Activated T-cell treated with anti-CD3 and anti-CD28 coated beads, Interleukin-2, amount 50 U/mL, for 72 hours (primary cell): ENCODE results near the gene CDX4. TPM values are rescaled to one million over a fixed set of nuclear protein-coding genes. Genes with fewer than 3 reads are reported as not detected.

Experiments used
- ATAC-seq, 2 donors: fragments of 150-1000 bp; cut with Tn5 transposase; replicated peaks in 1 of 2; 2 replicates each; pipeline ENCODE4 v1.10.0; 2021; ENCODE audit warnings: moderate library complexity in 2 of 2, mild to moderate bottlenecking in 1 of 2
- DNase-seq, 2 donors: peaks; one replicate each; pipeline ENCODE4 v3.0.0; 2021 to 2022; ENCODE audit warnings: mixed read lengths in 1 of 2
- H3K27ac Mint-ChIP-seq: one replicate; pipeline ENCODE4 v1.8.0; 2022; ENCODE audit warnings: mild to moderate bottlenecking, moderate library complexity, mixed read lengths
- H3K27me3 Mint-ChIP-seq: one replicate; pipeline ENCODE4 v1.8.0; 2022; ENCODE audit warnings: low read depth, mixed read lengths
- H3K36me3 Mint-ChIP-seq, 2 donors: one replicate each; pipeline ENCODE4 v1.8.0; 2022; ENCODE audit warnings: mixed read lengths in 2 of 2, mild to moderate bottlenecking in 1 of 2; ENCODE audit not compliant: insufficient read depth in 2 of 2
- H3K4me1 Mint-ChIP-seq: one replicate; pipeline ENCODE4 v1.8.0; 2022; ENCODE audit warnings: low read depth, mixed read lengths
- H3K4me3 Mint-ChIP-seq, 2 donors: one replicate each; pipeline ENCODE4 v1.8.0; 2022; ENCODE audit warnings: mild to moderate bottlenecking in 2 of 2, mixed read lengths in 2 of 2, moderate library complexity in 2 of 2
- H3K9me3 Mint-ChIP-seq, 2 donors: one replicate each; pipeline ENCODE4 v1.8.0; 2022; ENCODE audit warnings: mixed read lengths in 2 of 2
- total RNA-seq, 2 donors: library from RNA; stranded (reverse); gene quantifications; one replicate each; pipeline ENCODE4 v1.2.3, GENCODE V29; 2022

Gene CDX4, protein sequence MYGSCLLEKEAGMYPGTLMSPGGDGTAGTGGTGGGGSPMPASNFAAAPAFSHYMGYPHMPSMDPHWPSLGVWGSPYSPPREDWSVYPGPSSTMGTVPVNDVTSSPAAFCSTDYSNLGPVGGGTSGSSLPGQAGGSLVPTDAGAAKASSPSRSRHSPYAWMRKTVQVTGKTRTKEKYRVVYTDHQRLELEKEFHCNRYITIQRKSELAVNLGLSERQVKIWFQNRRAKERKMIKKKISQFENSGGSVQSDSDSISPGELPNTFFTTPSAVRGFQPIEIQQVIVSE
- not detected for total RNA-seq

DNA sequence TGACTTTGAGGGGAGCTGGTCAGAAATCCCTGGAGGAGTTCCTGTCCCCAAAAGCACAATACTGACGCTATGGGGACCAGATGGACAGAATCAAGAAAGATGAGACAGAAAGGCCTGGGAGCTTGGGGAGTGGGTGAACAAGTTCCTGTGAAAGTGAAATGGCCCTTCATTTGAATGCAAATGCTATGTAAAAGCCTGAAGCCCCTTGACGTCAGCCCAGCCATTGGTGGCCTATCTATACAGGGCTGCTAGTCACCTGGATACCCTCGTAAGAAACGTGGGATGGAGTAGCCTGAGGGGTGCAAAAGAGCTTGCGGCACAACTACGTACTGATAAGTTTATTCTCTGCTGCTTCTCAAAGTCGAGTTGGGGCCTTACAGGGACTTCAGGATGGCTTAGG, at the start of gene CDX4:
Gene CDX4 (plus strand): TSS at position 223 of the 400 bp plus-strand sequence. CDS start 201 bp downstream, outside the sequence.
- no peak for DNase-seq
- H3K27me3 Mint-ChIP-seq, result peaks cover 86% of the 10 kb centered on the region

DNA sequence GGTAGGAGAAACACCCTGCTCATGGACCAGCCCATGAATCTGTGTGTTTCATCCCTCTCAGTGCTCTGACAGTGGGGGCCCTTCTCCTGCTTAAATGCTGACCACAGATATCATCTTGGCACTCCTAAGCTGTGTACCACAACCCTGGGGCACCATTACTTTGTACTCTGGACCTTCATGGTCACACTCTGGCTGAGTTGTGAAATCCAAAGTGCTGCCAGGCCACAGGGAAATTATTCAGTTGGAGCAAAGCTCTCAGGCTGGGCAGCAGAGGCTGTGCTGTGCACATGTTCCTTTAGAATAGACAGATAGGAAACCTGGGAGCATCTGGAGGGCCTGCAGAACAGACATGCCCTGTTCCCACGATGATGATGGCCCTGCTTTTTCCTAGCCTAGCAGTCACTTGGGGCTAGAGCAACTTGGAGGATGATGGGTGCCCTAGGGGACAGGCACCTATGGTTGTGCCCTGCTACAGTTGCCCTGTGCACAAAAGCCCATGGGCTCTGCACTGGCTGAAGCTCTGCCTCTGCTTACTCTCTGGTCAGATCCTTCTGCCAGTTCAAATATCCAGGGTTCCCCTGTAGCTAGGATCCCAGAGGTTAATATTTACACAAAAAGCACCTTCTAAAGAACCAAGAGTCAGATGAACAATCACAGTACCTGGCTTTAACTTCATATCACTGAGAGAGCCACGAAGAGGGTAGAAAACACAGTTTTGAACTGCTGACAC, 48.5 kb upstream of the CDX4 start:
- H3K4me3 Mint-ChIP-seq, result no peak overlapping the region
- H3K4me1 Mint-ChIP-seq, result no peaks in the 10 kb centered on the region
- H3K27me3 Mint-ChIP-seq, result peaks cover 34% of the 10 kb centered on the region
- no peak overlapping the region for H3K27ac Mint-ChIP-seq
- ATAC-seq (no peak), DNase-seq (no peak)
- peaks cover 0 to under 1% of the 10 kb centered on the region in 2 donors for H3K9me3 Mint-ChIP-seq
- no peaks in the 10 kb centered on the region for H3K36me3 Mint-ChIP-seq

More for the DNA sequence above, at the start of gene CDX4:
- Mint-ChIP-seq H3K36me3 (no peaks in the 10 kb centered on the region), H3K4me3 (no peak within 1 kb of the TSS), H3K27ac (no peak within 1 kb of the TSS), H3K4me1 (no peaks in the 10 kb centered on the region), H3K9me3 (no peaks in the 10 kb centered on the region)
- no peak for ATAC-seq

DNA sequence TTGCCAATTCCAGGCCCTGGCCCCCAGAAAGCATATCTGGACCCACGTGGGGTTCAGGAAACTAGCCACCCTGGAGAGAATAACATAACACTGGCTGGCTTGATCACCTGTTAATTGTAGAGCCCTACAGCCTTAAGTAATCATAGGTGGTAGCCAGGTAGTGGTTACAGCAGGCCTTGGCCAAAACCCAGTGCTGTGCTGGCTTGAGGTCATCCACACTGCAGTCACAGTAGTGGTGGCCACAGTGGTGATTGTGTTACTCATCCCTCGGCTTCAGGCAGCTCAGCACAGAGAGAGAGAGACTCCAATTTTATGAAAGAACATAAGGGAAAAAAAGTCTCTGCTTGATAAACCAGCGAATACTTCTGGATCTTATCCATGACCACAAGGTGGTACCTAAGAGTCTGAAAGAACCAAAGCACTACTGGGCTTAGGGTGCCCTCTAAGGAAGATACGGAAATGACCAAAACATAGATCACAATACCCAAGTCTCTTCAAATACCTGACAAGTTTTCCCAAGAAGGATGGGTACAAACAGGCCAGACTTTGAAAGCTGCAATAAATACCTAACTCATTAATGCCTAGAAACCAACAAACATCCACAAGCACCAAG, 46.6 kb upstream of the CDX4 start:
- ATAC-seq (no peak), DNase-seq (no peak)
- Mint-ChIP-seq H3K27ac (no peak overlapping the region), H3K4me1 (no peaks in the 10 kb centered on the region), H3K36me3 (no peaks in the 10 kb centered on the region), H3K4me3 (no peak overlapping the region), H3K9me3 (peaks cover 0 to 2% of the 10 kb centered on the region in 2 donors), H3K27me3 (peaks cover 38% of the 10 kb centered on the region)

DNA sequence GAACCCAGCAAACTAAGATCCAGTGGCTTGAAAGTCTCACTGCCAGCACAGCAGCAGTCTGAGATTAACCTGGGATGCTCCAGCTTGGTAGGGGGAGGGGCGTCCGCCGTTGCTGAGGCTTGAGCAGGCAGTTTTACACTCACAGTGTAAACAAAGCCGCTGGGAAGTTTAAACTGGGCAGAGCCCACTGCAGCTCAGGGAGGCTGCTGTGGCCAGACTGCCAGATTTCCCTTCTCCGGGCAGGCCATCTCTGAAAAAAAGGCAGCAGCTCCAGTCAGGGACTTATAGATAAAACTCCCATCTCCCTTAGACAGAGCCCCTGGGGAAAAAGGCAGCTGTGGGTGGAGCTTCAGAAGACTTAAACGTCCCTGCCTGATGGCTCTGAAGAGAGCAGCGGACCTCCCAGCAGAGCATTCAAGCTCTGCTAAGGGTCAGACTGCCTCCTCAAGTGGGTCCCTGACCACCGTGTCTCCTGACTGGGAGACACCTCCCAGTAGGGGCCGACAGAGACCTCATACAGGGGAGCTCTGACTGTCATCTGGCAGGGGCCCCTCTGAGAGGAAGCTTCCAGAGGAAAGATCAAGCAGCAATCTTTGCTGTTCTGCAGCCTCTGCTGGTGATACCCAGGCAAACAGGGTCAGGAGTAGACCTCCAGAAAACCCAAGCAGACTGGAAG, 45.1 kb upstream of the CDX4 start:
- no peaks in the 10 kb centered on the region for H3K4me1 Mint-ChIP-seq
- no peak overlapping the region for H3K27ac Mint-ChIP-seq
- H3K4me3 Mint-ChIP-seq, result no peak overlapping the region
- H3K27me3 Mint-ChIP-seq, result peaks cover 38% of the 10 kb centered on the region
- DNase-seq (no peak), ATAC-seq (no peak)
- peaks cover 0 to 2% of the 10 kb centered on the region in 2 donors for H3K9me3 Mint-ChIP-seq
- H3K36me3 Mint-ChIP-seq, result no peaks in the 10 kb centered on the region

DNA sequence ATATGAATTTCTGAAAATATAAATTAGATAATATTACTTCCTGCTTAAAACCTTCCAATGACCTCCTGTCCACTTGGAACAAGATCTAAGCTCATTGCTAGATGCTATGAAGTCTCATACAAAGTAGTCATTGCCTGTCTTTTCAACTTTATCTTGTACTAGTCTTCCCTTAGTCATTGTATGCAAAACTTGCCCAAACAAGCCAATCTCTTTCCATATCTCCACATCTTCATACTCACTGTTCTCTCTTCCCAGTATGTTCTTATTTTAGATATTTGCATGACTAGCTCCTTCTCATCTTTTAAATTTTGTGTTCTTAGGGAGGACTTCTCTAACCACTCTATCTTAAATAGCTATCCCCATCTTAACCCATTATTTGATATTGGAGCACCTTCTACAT, 33.9 kb upstream of the CDX4 start:
- H3K9me3 Mint-ChIP-seq, result peaks cover 5 to 7% of the 10 kb centered on the region in 2 donors
- H3K27ac Mint-ChIP-seq, result no peak overlapping the region
- peaks cover 20% of the 10 kb centered on the region for H3K27me3 Mint-ChIP-seq
- peaks cover 0 to 2% of the 10 kb centered on the region in 2 donors for H3K36me3 Mint-ChIP-seq
- no peak for DNase-seq
- no peak for ATAC-seq
- H3K4me1 Mint-ChIP-seq, result no peaks in the 10 kb centered on the region
- no peak overlapping the region for H3K4me3 Mint-ChIP-seq

DNA sequence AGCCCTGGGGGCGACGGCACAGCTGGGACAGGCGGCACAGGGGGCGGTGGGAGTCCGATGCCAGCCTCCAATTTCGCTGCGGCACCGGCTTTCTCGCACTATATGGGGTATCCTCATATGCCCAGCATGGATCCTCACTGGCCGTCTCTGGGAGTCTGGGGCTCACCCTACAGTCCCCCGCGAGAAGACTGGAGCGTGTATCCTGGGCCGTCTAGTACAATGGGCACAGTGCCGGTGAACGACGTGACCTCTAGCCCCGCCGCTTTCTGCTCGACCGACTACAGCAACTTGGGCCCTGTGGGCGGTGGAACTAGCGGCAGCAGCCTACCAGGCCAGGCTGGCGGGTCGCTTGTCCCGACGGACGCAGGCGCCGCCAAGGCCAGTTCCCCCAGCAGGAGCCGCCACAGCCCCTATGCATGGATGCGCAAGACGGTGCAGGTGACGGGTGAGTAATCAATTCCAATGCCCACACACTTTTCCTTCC, 500 bp downstream of the CDX4 start:
- no peak for DNase-seq
- no peak overlapping the region for H3K27ac Mint-ChIP-seq
- no peak overlapping the region for H3K4me3 Mint-ChIP-seq

DNA sequence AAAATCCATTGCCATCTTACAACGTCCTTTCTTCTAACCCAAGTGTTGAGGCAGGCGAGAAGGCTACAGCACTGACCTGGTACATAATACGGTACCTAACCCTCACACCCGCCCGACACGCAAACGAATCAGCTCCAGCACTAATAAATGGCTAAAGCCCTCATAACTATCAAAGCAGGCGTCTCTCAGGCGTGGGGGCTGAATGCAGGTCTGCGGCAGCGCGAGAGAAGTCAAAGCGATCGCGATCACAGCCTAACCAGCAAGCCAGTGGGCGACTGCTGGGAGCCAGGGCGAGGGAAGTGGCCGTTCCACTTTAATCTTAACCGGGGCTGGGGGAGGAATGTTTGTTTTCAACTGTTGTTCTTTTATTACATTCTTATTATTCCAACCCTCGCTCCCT, 1.5 kb downstream of the CDX4 start:
- Mint-ChIP-seq H3K27ac (no peak overlapping the region), H3K4me1 (no peaks in the 10 kb centered on the region), H3K9me3 (no peaks in the 10 kb centered on the region), H3K36me3 (no peaks in the 10 kb centered on the region), H3K27me3 (peaks cover 93% of the 10 kb centered on the region), H3K4me3 (peak overlapping the region; percentile 34 to 52)
- DNase-seq (no peak), ATAC-seq (no peak)

More for the DNA sequence above, 500 bp downstream of the CDX4 start:
- Mint-ChIP-seq H3K36me3 (no peaks in the 10 kb centered on the region), H3K27me3 (peaks cover 86% of the 10 kb centered on the region), H3K4me1 (no peaks in the 10 kb centered on the region), H3K9me3 (no peaks in the 10 kb centered on the region)
- no peak for ATAC-seq

DNA sequence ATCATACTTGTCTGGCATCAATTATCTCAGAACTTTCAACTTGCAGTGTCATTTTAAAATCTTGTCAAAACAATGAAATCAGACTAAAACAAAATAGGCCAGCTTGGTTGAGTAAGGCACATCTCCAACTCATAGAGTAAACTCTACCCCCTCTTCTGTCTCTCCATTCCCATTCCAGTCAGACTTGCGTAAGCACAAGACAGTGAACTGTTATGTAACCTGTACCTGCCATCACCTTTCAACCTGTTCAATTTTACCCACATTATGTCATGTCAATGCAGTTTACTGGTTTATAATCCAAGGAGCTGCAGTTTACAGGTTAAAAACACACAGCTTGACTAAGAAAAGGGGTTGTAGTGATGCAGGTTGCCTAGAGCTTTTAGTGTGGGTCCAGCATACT, 8.3 kb downstream of the CDX4 start:
- Mint-ChIP-seq H3K27me3 (peaks cover 48% of the 10 kb centered on the region), H3K36me3 (no peaks in the 10 kb centered on the region), H3K4me1 (no peaks in the 10 kb centered on the region), H3K27ac (no peak overlapping the region), H3K9me3 (no peaks in the 10 kb centered on the region), H3K4me3 (no peak overlapping the region)
- DNase-seq (no peak), ATAC-seq (no peak)

DNA sequence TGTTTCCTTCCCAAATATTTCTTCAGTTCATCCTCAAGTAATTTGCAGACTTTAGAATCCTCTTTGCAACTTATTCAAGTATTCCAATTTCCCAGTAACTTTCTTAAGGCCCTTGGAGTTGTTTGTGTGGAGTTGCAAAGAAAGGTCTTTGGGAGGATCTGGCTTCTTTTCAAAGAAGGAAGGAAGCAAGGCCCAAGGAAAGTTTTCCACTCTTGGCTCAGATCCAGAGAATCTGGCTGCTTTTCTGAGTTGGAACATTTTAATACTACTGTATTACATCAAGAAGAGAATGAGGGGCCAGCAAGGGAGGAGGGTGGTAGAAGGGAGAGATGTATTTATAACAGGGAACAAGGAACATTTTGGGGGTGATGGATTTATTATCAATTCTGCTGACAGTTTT, 10.5 kb downstream of the CDX4 start:
- Mint-ChIP-seq H3K4me1 (no peaks in the 10 kb centered on the region), H3K36me3 (no peaks in the 10 kb centered on the region), H3K9me3 (no peaks in the 10 kb centered on the region), H3K4me3 (no peak overlapping the region), H3K27ac (no peak overlapping the region), H3K27me3 (peaks cover 28% of the 10 kb centered on the region)
- ATAC-seq, result no peak
- no peak for DNase-seq

DNA sequence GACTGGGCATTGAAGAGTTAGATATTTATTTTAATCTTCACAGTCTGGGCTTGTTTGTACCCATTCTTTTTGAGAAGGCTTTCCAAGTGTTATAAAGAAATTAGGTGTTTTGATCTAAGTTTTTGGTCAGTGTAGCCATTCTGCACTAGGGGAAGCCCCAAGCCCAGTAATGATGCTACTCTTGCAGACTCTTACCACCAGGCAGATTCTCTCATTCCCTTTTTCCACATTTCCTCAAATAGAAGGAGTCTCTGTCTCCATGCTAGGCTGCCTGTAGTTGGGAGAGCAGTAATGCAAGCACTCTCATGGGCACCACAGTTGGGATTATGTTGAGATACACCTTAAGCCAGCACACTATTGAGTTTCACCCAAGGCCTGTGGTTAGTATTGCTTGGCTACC, 21.5 kb downstream of the CDX4 start:
- peaks cover 29% of the 10 kb centered on the region for H3K27me3 Mint-ChIP-seq
- H3K9me3 Mint-ChIP-seq, result no peaks in the 10 kb centered on the region
- H3K36me3 Mint-ChIP-seq, result no peaks in the 10 kb centered on the region
- no peaks in the 10 kb centered on the region for H3K4me1 Mint-ChIP-seq
- H3K4me3 Mint-ChIP-seq, result no peak overlapping the region
- ATAC-seq, result no peak
- no peak for DNase-seq
- H3K27ac Mint-ChIP-seq, result no peak overlapping the region

DNA sequence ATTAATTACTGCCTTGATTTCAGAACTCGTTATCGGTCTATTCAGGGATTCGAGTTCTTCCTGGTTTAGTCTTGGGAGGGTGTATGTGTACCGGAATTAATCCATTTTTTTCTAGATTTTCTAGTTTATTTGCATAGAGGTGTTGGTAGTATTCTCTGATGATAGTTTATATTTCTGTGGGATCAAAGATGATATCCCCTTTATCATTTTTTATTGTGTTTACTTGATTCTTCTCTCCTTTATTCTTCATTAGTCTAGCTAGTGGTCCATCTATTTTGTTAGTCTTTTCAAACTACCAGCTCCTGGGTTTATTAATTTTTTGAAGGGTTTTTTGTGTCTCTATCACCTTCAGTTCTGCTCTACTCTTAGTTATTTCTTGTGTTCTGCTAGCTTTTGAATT, 32.1 kb downstream of the CDX4 start:
- Mint-ChIP-seq H3K9me3 (peaks cover 2 to 9% of the 10 kb centered on the region in 2 donors), H3K27me3 (peaks cover 59% of the 10 kb centered on the region), H3K4me3 (no peak overlapping the region), H3K36me3 (peaks cover 2% of the 10 kb centered on the region in 2 donors), H3K4me1 (no peaks in the 10 kb centered on the region), H3K27ac (no peak overlapping the region)
- DNase-seq, result no peak
- no peak for ATAC-seq

DNA sequence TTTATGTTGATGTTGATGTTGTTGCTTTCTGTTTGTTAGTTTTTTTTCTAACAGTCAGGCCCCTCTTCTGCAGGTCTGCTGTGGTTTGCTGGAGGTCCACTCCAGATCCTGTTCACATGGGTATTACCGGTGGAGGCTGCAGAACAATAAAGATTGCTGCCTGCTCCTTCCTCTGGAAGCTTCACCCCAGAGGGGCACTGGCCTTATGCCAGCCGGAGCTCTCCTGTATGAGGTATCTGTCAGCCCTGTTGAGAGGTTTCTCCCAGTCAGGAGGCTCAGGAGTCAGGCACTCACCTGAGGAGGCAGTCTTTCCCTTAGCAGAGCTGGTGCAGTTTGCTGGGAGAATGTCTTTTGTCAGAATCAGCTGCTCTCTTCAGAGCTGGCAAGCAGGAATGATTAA, 34.7 kb downstream of the CDX4 start:
- ATAC-seq (no peak), DNase-seq (no peak)
- H3K27ac Mint-ChIP-seq, result no peak overlapping the region
- H3K9me3 Mint-ChIP-seq, result peaks cover 2 to 9% of the 10 kb centered on the region in 2 donors
- peaks cover 2% of the 10 kb centered on the region in 2 donors for H3K36me3 Mint-ChIP-seq
- H3K4me1 Mint-ChIP-seq, result no peaks in the 10 kb centered on the region
- no peak overlapping the region for H3K4me3 Mint-ChIP-seq
- peaks cover 70% of the 10 kb centered on the region for H3K27me3 Mint-ChIP-seq

DNA sequence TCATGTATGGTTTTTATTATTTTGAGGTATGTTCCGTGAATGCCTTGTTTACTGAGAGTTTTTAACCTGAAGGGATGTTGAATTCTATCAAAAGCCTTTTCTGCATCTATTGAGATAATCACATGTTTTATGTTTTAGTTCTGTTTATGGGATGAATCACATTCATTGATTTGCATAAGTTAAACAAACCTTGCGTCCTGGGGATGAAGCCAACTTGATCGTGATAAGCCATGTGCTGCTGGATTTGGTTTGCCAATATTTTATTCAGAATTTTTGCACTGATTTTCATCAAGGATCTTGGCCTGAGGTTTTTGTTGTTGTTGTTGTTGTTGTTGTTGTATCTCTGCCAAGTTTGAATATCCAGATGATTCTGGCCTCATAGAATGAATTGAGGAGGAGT, 43.8 kb downstream of the CDX4 start:
- ATAC-seq (no peak), DNase-seq (no peak)
- Mint-ChIP-seq H3K9me3 (peaks cover 8 to 10% of the 10 kb centered on the region in 2 donors), H3K27me3 (peaks cover 33% of the 10 kb centered on the region), H3K4me1 (no peaks in the 10 kb centered on the region), H3K4me3 (no peak overlapping the region), H3K27ac (no peak overlapping the region), H3K36me3 (peaks cover 2 to 3% of the 10 kb centered on the region in 2 donors)
